NT2/D1 (cell line): ENCODE measurements around the gene PTPN14.
"Not testable (repeated sequence)": the region's sequence is repeated elsewhere in the genome, so short reads cannot be mapped to it uniquely, and the experiment has no call there.

Source experiments
- DNase-seq: peaks from one replicate; pipeline ENCODE4 v3.0.0-alpha.2; 2011; ENCODE audit warnings: low read depth, low spot score
- H3K27me3 ChIP-seq: 2 replicates; pipeline ENCODE4 v1.6.0; 2011; ENCODE audit warnings: mild to moderate bottlenecking; ENCODE audit not compliant: insufficient read length, insufficient read depth
- H3K36me3 ChIP-seq: 2 replicates; pipeline ENCODE4 v1.6.1; 2011; ENCODE audit warnings: mild to moderate bottlenecking, low read length, mixed read lengths; ENCODE audit not compliant: insufficient read depth, insufficient read length
- H3K4me1 ChIP-seq: 2 replicates; pipeline ENCODE4 v1.5.1; 2011; ENCODE audit not compliant: insufficient read depth, insufficient read length
- H3K4me3 ChIP-seq: 2 replicates; pipeline ENCODE4 v1.5.1; 2011; ENCODE audit warnings: low read depth; ENCODE audit not compliant: insufficient read length
- H3K9ac ChIP-seq: 2 replicates; pipeline ENCODE4 v1.6.0; 2011; ENCODE audit warnings: low read depth; ENCODE audit not compliant: insufficient read length
- H3K9me3 ChIP-seq: 2 replicates; pipeline ENCODE4 v1.5.1; 2011; ENCODE audit warnings: mild to moderate bottlenecking, low read length; ENCODE audit not compliant: insufficient read depth
- SUZ12 ChIP-seq: IDR thresholded peaks from 2 replicates; pipeline ENCODE4 v1.6.1; 2011; ENCODE audit not compliant: insufficient read length, insufficient read depth; ENCODE audit errors: extremely low read depth
- YY1 ChIP-seq: IDR thresholded peaks from 2 replicates; pipeline ENCODE4 v1.6.1; 2011; ENCODE audit not compliant: insufficient read length, insufficient read depth
- ZNF274 ChIP-seq: IDR thresholded peaks from 2 replicates; pipeline ENCODE4 v1.6.1; 2011; ENCODE audit warnings: mild to moderate bottlenecking, low read depth, low read length

The PTPN14 gene

GRCh38 chr1:214551436-214552173, at the start of gene PTPN14:
PTPN14 (minus strand) TSS chr1:214551602; CDS start chr1:214464803, 86,799 bp downstream.
- Histone ChIP-seq H3K4me1 (no peaks in the 10 kb centered on the region), H3K9me3 (no peaks in the 10 kb centered on the region), H3K36me3 (peaks cover 28% of the 10 kb centered on the region), H3K4me3 (peak within 1 kb of the TSS; percentile 93), H3K27me3 (no peaks in the 10 kb centered on the region), H3K9ac (peak within 1 kb of the TSS; percentile 98)
- DNase-seq = peak; percentile 99
- TF ChIP-seq YY1 = no peak
- no peak for TF ChIP-seq ZNF274
- TF ChIP-seq SUZ12 = no peak

- Histone ChIP-seq H3K9me3 (no peaks in the 10 kb centered on the region), H3K36me3 (no peaks in the 10 kb centered on the region), H3K4me3 (no peak overlapping the region), H3K27me3 (no peaks in the 10 kb centered on the region), H3K9ac (no peak overlapping the region), H3K4me1 (no peaks in the 10 kb centered on the region)
- DNase-seq = no peak
- no peak for TF ChIP-seq YY1
- no peak for TF ChIP-seq SUZ12
- no peak for TF ChIP-seq ZNF274
Measured at GRCh38 chr1:214593158-214593557, 41.8 kb upstream of the PTPN14 start.

- not testable (repeated sequence) for H3K9ac ChIP-seq, H3K4me3 ChIP-seq, H3K36me3 ChIP-seq, H3K9me3 ChIP-seq, H3K4me1 ChIP-seq, DNase-seq, H3K27me3 ChIP-seq
Measured at GRCh38 chr1:214591918-214592317, 40.5 kb upstream of the PTPN14 start.

- H3K27me3 ChIP-seq = no peaks in the 10 kb centered on the region
- H3K9me3 ChIP-seq = no peaks in the 10 kb centered on the region
- TF ChIP-seq SUZ12 (no peak), YY1 (no peak), ZNF274 (no peak)
- no peak for DNase-seq
- H3K4me3 ChIP-seq = no peak overlapping the region
- no peaks in the 10 kb centered on the region for H3K4me1 ChIP-seq
- no peaks in the 10 kb centered on the region for H3K36me3 ChIP-seq
- H3K9ac ChIP-seq = no peak overlapping the region
Measured at GRCh38 chr1:214590696-214591095, 39.3 kb upstream of the PTPN14 start.

GRCh38 chr1:214588963-214589597, 37.7 kb upstream of the PTPN14 start:
- Histone ChIP-seq H3K36me3 (no peaks in the 10 kb centered on the region), H3K27me3 (no peaks in the 10 kb centered on the region), H3K4me3 (no peak overlapping the region), H3K9ac (no peak overlapping the region), H3K4me1 (no peaks in the 10 kb centered on the region), H3K9me3 (no peaks in the 10 kb centered on the region)
- TF ChIP-seq YY1 (no peak), ZNF274 (no peak), SUZ12 (no peak)
- DNase-seq = no peak

GRCh38 chr1:214587165-214587564, 35.8 kb upstream of the PTPN14 start:
- DNase-seq = no peak
- Histone ChIP-seq H3K27me3 (no peaks in the 10 kb centered on the region), H3K4me3 (no peak overlapping the region), H3K36me3 (no peaks in the 10 kb centered on the region), H3K9ac (no peak overlapping the region), H3K9me3 (no peaks in the 10 kb centered on the region), H3K4me1 (no peaks in the 10 kb centered on the region)
- TF ChIP-seq SUZ12 = no peak
- no peak for TF ChIP-seq ZNF274
- no peak for TF ChIP-seq YY1

- TF ChIP-seq YY1 (no peak), SUZ12 (no peak)
- Histone ChIP-seq H3K9me3 (no peaks in the 10 kb centered on the region), H3K4me3 (no peak overlapping the region), H3K9ac (no peak overlapping the region), H3K36me3 (no peaks in the 10 kb centered on the region), H3K27me3 (no peaks in the 10 kb centered on the region), H3K4me1 (no peaks in the 10 kb centered on the region)
- no peak for DNase-seq
Measured at GRCh38 chr1:214586621-214587020, 35.2 kb upstream of the PTPN14 start.
